Stimulated activated CD4-positive, alpha-beta T cell treated with anti-CD3 and anti-CD28 coated beads, Interleukin-2, amount 100 ng/mL, for 4 hours (primary cell): ENCODE data around the gene EGFR.

Source experiments
- DNase-seq: peaks from one replicate; pipeline ENCODE4 v3.0.0-alpha.2; 2020; ENCODE audit warnings: low read depth

EGFR gene

DNA sequence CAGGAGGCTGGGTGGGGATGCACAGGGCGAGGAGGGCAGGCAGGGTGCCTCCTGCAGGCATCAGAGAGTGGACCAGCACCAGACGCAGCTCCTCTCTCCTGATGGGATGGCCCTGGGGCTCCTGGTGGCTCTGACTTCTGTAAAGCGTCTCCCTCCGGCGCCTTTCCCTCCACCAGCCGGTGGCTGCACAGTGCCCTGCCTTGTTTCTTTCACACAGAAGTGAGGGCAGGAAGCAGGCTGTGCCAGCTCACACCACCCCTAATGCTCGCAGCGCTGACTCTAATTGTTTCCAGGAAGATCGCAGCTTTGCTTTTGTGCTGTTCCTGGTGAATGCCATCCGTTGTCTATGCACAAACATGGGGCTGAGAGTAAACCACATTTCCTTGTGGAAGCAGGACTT lies 194.0 kb downstream of the EGFR start:
- DNase-seq = no peak

DNA sequence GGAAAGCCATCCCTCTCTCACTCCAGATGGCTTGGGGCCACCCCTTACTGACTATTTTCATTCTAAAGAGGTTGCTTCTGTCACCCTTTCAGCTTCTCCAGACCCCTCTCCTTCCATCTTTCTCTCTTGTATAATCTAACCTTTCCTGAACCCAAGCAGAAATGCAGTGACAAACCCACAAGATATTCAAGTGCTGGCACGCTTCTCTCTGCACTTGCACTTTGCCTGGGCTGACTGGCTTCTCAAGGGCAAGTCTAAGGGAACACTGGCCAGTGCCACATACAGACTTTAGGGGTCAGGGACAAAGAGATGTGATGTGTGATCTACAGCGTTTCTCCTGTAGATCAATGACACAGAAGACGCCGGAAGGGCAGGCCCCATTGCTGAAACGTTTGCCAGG lies 195.9 kb downstream of the EGFR start:
- no peak for DNase-seq

DNA sequence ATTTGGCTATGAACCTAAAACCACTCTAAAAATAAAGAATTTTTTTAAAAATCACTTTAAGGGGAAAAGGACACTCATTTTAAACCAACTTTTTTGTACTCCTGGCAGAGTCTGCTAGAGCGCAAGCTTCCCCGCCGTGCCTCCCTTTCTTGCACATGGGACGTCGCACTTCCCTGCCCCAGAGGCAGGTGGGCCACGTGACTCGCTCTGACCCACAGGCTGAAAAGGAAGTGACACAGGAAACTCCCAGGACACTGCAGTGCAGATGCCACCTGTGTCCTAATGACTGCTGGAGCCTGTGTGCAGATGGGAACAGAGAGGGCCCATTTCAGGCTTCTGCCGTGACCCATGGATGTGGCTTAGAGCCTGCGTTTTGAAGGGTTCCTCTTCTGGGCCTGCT lies 204.2 kb downstream of the EGFR start:
- no peak for DNase-seq

DNA sequence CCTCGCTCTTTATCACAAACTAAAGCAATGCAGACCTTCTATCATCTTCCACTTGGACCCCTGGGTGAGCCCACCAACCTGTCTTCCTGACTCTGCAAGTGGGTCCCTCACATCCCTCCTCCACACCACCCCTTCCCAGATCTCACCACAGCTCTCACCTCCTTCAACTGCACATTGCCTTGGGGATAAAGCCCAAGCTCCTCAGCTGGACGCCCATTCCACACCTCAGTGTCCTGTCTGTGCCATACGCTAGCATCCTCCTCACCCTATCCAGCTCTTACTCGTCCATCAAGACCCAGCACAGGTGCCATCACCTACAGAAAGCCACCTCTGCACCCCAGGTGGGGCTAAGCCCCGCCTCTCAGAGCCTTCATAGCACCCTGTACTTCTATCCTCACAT lies 205.3 kb downstream of the EGFR start:
- DNase-seq = no peak

GRCh38 chr7:55224810-55225209 lies 206.0 kb downstream of the EGFR start:
- DNase-seq = no peak

GRCh38 chr7:55230014-55230413 lies 211.2 kb downstream of the EGFR start:
- no peak for DNase-seq

- DNase-seq = no peak
Observed at GRCh38 chr7:55231736-55232280, 213.0 kb downstream of the EGFR start.

- no peak for DNase-seq
Observed at GRCh38 chr7:55233001-55233400, 214.2 kb downstream of the EGFR start.

DNA sequence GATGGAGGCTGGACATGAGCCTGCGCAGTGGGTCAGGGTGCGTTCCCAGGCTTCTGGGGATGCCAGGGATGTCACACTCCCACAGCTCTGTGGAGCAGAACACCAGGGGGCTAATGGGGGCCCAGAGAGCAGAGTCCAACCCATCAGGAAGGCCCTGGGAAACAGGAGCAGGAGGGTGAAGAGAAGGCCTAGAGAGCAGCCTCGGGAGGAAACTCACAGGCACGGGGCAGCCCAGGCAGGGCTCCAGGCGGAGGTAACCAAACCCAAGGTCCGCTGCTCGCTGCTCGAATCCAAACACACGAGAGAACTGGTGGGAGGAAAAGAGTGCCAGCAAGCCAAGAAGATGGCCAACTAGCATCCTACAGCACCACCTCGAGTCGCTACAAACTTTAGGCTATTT lies 215.6 kb downstream of the EGFR start:
- no peak for DNase-seq

DNA sequence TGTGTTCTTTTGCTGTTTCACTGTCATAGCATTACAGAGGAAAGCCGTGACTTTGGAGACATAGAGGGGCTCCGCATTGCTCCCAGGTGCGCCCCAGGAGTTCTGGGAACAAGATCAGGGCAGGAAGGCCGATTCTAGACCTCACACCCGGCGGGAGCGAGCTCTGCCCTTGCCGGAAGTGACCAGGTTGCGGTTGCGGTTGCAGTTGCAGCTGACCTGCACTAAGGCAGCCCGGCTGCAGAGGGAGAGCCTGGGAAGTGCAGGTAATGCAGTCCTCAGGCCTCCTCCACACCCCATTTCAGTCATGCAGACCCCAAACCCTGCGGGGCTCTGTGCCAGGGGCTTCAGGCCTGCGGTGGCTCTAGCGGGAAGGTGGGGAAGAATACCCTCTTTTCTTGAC lies 216.3 kb downstream of the EGFR start:
- DNase-seq = no peak

GRCh38 chr7:55235801-55236200 lies 217.0 kb downstream of the EGFR start:
- no peak for DNase-seq

DNA sequence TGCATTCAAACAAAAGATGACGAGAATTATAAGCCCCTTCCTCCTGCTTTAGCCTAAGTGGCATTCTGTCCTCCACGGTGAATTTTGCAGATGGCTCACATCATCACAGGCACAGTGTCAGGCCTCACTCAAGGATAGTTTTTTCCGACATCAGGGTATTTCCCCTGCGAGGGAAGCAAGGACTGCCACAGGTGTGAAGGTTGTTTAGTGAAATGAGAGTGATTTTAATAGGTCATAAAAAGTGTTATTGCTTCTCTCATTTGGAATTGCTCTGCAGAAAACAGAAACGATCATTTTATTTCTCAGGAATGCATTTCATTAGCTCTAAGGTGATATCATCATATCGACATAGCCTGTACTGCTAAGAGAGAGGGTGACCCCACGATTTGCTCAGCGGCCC lies 217.7 kb downstream of the EGFR start:
- no peak for DNase-seq

DNA sequence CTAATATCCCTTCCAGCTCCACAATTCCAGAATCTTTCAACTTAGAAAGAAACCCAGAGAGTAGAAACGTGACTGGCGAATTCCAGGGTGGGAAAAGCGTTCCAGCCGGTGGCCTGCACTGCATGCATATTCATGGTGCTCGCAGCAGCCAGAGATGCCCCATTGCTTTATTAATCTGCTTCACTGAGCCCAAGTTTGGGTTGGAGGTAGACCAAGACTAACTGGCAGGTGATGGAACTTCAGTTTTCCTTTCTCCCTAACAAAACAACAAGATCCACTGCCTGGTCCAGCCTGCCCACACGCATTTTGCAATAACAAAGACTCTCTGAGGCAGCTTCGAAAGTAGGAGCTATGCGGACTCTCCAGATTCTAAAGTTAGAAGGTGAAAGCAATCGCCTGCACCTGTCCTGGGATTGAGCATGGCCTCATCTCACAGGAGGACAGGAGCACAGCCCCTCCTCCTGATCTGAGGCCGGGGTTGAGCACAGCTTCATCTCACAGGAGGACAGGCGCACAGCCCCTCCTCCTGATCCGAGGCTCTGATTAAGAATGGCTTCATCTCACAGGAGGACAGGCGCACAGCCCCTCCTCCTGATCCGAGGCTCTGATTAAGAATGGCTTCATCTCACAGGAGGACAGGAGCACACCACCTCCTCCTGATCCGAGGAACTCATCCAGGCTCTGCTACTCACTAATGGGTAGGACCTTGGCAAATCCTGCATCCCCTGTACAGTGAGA lies 218.5 kb downstream of the EGFR start:
- no peak for DNase-seq

GRCh38 chr7:55239406-55239805 lies 220.6 kb downstream of the EGFR start:
- no peak for DNase-seq

DNA sequence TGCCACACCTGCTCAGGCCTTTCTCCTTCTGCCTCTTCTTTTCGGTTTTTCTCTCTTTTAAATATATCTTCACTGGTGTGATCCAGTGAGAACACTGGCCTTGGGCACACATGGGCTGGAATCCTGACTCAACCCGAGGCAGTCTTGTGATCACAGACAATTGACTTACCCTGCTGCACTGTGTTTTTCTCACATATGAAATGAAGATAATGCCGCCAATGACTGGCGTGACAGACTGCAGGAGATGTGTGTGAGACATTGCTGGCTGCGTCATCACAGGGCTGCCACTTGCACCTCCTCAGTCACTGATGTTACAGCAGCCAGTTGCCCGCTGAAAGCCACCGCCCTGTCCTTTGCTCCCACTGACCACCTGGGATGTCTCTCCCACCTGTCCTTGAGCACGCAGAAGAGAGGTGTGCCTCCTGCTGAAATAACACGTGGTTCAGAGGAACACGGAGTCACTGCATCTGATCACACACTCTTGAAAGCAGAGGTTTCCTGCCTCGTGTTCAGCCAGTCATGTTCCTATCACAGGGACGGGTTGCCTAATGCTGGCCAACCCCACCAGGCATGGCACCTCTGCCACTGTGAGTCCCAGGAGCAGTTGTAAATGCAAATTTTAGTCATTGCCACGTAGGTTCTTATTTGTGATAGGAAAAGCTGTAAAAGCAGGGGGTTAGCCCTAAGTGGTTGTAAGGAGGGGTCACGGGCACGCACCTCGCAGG lies 221.8 kb downstream of the EGFR start:
- DNase-seq = no peak

DNA sequence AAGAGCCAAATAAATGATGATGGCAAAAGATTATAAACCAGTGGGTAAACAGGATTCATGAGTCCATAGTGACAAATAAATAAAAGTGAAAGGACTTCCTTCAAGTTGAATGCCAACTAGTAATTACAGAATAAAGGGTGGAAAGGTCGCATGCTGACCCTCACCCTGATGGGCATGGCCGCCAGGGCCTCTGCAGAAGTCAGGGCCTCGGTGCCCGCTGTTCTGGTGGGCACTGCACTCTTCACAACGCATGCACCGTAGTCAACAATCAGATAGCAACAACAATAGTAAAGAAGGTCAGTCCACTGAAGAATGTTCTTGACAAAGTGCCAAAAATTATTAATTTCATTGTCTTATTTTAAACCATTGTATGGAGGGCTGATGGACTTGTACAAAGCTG lies 223.1 kb downstream of the EGFR start:
- no peak for DNase-seq

DNA sequence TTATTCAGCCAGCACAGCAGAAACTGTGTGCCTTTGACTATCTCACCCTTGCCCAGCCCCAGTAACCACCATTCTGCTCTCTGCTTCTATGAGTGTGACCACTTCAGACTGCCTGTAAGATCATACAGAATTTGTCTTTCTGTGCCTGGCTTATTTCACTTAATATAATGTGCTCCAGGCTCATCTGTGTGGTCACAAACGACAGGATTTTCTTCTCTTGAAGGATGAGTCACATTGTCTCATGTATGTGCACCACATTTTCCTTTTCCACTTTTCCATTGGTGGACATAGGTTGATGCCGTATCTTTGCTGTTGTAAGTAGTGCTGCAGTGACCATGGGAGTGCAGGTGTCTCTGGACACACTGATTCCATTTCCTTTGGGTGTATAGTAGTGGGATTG lies 223.8 kb downstream of the EGFR start:
- no peak for DNase-seq

DNA sequence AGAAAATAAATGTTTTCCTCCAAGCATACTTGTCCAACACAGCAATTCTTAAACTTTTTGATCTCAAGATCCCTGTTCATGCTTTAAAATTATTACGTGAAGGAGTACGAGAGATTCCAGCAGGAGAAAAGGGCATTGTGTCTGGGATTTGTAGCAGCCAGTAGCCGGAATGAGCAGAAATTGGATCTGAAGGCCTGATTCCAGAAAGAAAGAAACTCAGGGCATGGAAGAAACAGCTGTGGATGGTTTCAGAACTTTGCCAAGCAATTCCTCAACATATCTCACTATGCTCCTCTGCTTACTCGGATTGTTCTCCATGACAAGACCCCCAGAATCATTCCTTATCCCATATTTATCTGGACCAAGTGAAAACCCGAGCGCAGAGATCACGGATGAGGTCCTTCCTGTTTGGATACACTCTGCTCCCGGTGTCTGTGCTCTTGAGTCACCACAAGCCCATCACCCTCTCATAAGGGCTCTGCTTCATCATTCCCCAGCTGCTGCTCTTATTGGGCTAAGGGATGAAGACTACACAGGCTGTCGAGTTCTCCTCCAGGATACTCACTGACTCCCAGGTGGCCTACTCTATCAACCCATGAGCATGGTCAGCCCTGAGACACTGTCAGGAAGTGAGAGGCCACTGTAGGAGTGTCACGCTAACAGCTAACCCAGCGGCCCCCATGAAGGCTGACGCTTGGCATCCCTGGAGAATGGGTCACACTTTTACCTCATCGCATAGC lies 225.4 kb downstream of the EGFR start:
- DNase-seq = no peak

- no peak for DNase-seq
Observed at GRCh38 chr7:55245271-55245723, 226.5 kb downstream of the EGFR start.

DNA sequence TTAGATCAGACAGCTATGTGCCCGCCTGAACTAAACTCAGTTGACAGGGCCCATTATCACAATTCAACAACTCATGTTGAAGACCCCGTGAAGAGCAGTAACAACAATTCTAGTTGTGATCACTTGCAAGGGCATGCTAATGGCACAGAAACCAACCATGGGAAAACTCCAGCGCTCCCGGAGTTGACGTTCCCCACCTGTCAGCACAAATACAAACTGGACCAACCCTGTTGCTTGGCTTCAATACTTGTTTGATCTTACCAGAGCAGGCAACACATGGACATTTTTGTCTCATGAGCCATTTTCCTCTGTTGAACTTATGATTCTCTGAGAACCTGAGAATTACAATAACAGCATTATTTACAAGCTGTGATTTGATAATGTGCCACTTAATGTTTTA lies 227.4 kb downstream of the EGFR start:
- no peak for DNase-seq

- no peak for DNase-seq
Observed at GRCh38 chr7:55247428-55247827, 228.6 kb downstream of the EGFR start.

- DNase-seq = no peak
Observed at GRCh38 chr7:55248526-55248925, 229.7 kb downstream of the EGFR start.

DNA sequence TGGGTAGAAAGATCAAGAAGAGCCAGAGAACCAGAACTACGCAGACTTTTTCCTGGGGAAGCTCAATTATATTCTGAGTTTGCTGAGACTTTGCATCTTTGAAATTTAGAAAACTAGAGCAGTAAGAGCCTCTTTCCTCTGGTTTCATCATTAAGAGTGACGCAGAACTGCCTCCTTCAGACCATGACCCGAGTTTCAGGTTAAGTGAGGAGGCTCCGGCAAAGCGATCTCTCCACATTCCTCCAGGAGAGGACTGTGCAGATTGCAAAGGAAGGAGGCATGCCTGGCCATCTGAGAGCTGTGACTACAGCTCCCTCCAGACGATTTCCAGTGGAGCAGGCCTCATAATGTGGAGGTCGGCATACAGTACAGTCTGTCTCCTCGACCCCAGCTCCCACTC lies 230.5 kb downstream of the EGFR start:
- no peak for DNase-seq
